HFF-Myc (cell line): ENCODE measurements around the gene KCND3.
"Not testable (repeated sequence)": the region's sequence is repeated elsewhere in the genome, so short reads cannot be mapped to it uniquely, and the experiment has no call there.

Source experiments
- DNase-seq: peaks from one replicate; pipeline ENCODE4 v3.0.0-alpha.2; 2011; ENCODE audit warnings: low read depth; ENCODE audit errors: extremely low read depth
- H3K4me3 ChIP-seq: replicated peaks from 2 replicates; pipeline ENCODE4 v1.5.1; 2011; ENCODE audit warnings: low read depth, mild to moderate bottlenecking, control low read depth, low read length
- TF ChIP-seq, protein P1 (sequence below): IDR thresholded peaks from 2 replicates; pipeline ENCODE4 v1.5.1; 2012; ENCODE audit warnings: mild to moderate bottlenecking, low read depth, low read length, control low read depth; ENCODE audit errors: missing control alignments

Gene KCND3

DNA sequence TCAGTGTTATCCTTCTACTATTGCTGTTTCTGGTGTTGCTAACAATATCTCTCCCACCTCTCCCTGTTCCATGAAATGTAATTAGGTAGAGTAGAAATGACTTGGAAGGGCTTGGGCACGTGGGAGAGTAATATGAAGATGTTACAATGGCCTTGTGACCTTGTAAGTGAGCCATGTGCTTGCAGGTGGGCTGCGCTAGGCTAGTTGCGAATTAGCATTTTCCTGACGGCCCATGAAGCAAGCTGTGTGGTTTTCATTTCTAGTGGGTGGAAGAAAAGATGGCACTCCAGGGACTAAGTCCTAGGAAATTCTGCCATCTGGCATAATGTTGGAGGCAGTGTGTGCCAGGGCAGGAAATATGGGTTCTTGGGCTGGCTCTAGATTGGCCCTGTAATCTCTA lies 241.5 kb downstream of the KCND3 start:
- no peak for DNase-seq
- TF ChIP-seq, protein P1, sequence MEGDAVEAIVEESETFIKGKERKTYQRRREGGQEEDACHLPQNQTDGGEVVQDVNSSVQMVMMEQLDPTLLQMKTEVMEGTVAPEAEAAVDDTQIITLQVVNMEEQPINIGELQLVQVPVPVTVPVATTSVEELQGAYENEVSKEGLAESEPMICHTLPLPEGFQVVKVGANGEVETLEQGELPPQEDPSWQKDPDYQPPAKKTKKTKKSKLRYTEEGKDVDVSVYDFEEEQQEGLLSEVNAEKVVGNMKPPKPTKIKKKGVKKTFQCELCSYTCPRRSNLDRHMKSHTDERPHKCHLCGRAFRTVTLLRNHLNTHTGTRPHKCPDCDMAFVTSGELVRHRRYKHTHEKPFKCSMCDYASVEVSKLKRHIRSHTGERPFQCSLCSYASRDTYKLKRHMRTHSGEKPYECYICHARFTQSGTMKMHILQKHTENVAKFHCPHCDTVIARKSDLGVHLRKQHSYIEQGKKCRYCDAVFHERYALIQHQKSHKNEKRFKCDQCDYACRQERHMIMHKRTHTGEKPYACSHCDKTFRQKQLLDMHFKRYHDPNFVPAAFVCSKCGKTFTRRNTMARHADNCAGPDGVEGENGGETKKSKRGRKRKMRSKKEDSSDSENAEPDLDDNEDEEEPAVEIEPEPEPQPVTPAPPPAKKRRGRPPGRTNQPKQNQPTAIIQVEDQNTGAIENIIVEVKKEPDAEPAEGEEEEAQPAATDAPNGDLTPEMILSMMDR: no peak
- no peak overlapping the region for H3K4me3 ChIP-seq

DNA sequence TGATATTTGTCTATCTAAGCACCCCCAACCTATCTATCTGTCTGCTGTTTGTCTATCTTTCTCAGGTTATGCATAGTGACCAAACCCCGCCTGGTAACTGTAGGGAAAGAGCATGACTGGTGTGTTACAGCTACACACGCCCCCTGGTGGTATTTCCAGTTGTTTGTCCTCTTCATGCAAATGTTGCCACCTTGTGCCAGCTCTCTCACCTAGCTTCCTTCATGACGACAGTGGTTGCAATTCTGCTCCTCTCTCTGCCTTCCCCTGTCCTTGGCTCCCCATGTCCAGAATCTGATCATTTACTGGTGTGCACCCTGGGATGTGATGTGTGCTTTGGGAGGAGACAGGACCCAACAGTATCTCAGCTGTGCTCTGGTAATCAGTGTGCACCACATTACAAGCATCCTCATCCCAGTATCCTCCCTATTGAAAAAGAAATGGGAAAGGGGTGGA lies 242.2 kb downstream of the KCND3 start:
- DNase-seq: peak; percentile 69
- TF ChIP-seq, protein P1: peak; percentile 80
- H3K4me3 ChIP-seq: no peak overlapping the region

DNA sequence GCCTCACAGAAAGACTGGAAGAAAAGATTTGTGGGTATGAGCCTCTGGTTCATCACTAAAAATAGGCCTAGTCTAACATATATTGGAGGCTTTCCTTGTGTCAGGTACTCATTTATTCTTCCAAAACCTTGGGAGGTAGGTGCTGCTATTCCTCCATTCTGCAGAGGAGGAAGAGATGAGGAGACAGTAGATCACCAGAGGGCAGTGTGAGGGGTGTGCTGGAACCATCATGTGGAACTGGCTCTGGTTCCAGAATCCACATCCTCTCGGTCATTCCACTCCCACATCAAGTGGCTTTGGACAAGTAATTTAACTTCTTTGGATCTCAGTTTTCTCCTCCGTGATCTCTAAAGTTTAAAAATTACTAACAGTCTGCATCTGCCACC lies 242.9 kb downstream of the KCND3 start:
- no peak overlapping the region for H3K4me3 ChIP-seq
- DNase-seq: no peak
- TF ChIP-seq, protein P1: no peak

DNA sequence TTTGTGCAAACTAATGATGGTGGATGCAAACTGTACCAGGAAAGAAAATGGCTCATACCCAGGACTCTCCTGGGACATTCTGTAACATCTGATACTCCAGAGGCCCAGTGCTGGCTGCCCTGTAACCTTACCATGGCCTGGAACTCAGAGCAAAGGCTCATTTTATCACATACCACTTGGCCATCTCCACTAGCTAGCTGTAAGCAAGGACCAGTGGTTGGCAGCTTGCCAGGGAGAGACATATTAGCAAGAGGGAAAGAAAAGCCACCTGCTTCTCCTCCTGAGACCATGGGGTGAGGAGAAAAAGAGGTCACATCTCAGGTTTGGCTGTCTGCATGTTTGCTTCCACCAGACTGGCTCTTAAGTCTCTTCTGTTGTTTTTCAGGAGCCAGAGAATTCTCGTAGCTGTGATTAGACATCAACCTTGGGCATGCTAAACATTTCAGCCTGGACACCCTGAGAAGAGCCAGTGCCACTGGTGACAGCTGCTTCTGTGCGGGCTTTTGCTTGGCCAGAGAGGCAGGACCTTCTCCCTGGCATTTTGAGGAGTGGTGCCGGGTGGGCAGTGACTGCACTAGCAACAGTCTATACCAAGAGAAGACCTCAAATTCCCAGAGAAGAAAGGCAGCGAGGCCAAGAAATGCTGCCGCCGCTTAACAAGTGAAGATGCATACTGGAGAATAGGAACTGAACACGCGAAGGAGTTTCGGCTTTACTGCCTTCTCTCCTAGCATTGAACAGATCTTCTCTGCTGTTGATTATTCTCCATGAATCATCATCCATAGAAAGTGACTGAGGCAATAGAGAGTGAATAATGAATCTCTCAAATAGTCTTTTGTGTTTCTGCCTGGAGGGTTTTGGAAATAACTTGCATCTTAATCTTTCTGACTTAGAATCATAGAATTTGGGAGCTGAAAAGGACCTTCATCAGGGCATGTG lies 243.5 kb downstream of the KCND3 start:
- DNase-seq: no peak
- no peak overlapping the region for H3K4me3 ChIP-seq
- TF ChIP-seq, protein P1: no peak

DNA sequence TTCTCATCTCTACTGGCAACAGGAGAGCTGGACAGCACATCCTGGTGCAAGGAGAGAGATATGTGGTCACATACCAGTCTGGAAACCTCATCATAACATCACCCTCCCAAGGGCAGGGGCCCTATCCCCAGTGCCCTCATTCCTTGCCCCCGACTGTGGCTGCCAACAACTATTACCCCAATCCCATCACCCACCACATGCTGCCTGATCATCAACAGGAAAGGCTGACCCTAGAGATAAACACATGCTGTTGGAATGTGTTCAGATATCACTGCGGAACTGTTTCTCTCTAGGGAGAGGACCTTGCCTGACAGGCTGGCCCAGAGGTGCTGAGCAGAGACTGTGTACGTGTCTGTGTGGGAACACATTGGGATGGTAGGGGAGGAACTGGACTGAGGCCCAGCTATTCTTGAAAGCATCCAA lies 245.8 kb downstream of the KCND3 start:
- DNase-seq: no peak
- TF ChIP-seq, protein P1: no peak
- no peak overlapping the region for H3K4me3 ChIP-seq

DNA sequence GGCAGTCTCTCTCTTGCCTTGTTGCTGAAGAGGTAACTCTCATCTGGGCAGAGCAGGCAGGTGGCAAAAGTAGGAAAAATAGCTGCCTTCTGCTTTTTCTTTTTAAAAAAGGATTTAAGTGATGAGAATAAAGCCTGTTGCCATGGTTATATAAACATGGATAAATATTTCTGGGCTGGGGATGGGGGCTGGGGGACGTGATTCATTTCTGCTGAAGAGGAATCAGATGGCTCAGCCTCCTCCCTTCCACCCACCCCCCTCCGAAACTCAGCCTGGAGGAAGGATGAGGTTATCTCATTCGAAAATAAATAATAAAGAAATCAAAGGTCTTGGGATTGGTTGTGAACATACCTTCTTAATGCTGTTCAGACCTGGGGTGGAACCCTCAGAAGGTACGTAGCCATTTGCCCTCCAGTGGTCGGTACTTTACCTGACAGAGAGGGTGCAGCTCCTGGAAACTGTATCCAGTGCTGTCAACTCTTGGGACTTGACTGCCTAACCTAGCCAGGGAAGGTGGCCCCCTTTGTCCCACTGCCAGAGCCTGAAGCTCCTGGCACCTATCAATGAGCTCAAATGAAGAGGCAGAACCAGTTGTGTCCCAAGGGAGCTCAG lies 246.4 kb downstream of the KCND3 start:
- TF ChIP-seq, protein P1: no peak
- no peak for DNase-seq
- H3K4me3 ChIP-seq: no peak overlapping the region

DNA sequence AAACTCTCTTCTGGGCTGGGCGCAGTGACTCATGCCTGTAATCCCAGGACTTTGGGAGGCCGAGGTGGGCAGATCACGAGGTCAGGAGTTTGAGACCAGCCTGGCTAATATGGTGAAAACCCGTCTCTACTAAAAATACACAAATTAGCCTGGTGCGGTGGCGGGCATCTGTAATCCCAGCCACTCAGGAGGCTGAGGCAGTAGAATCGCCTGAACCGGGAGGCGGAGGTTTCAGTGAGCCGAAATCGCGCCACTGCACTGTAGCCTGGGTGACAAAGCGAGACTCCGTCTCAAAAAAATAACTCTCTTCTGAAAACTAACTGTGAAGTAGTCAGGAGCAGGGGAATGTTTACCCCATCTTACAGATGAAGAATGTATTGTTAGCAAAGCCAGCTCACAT lies 247.2 kb downstream of the KCND3 start:
- DNase-seq: not testable (repeated sequence)

More for the DNA sequence above, 247.2 kb downstream of the KCND3 start:
- not testable (repeated sequence) for H3K4me3 ChIP-seq
